ENCODE measurements around the gene SEMA4C.
A peak's percentile ranks its signal among the peaks of the same experiment; 100 is the strongest.

Gene SEMA4C

GRCh38 chr2:96881349-96882195 lies 11.7 kb upstream of the SEMA4C start:
- no peak for DNase-seq (ENCODE audit: low read depth)

GRCh38 chr2:96880891-96881273 lies 11.0 kb upstream of the SEMA4C start:
- DNase-seq (ENCODE audit: low read depth), result no peak

- DNase-seq (ENCODE audit: low read depth), result no peak
Observed at GRCh38 chr2:96879545-96880040, 9.7 kb upstream of the SEMA4C start.

GRCh38 chr2:96878796-96879544 lies 9.1 kb upstream of the SEMA4C start:
- DNase-seq (ENCODE audit: low read depth), result no peak

GRCh38 chr2:96878171-96878570 lies 8.3 kb upstream of the SEMA4C start:
- DNase-seq (ENCODE audit: low read depth), result no peak

GRCh38 chr2:96877631-96878092 lies 7.8 kb upstream of the SEMA4C start:
- no peak for DNase-seq (ENCODE audit: low read depth)

GRCh38 chr2:96877042-96877451 lies 7.2 kb upstream of the SEMA4C start:
- no peak for DNase-seq (ENCODE audit: low read depth)

GRCh38 chr2:96876269-96877041 lies 6.6 kb upstream of the SEMA4C start:
- DNase-seq (ENCODE audit: low read depth), result no peak

- DNase-seq (ENCODE audit: low read depth), result no peak
Observed at GRCh38 chr2:96875498-96876268, 5.8 kb upstream of the SEMA4C start.

- DNase-seq (ENCODE audit: low read depth), result no peak
Observed at GRCh38 chr2:96874198-96874831, 4.4 kb upstream of the SEMA4C start.

- no peak for DNase-seq (ENCODE audit: low read depth)
Observed at GRCh38 chr2:96873651-96874096, 3.8 kb upstream of the SEMA4C start.

GRCh38 chr2:96872591-96873349 lies 2.9 kb upstream of the SEMA4C start:
- no peak for DNase-seq (ENCODE audit: low read depth)

- no peak for DNase-seq (ENCODE audit: low read depth)
Observed at GRCh38 chr2:96870626-96871255, 861 bp upstream of the SEMA4C start.

GRCh38 chr2:96869281-96869821 lies 529 bp downstream of the SEMA4C start:
- DNase-seq (ENCODE audit: low read depth), result peak; percentile 52

GRCh38 chr2:96868555-96869280 lies 1.2 kb downstream of the SEMA4C start:
- DNase-seq (ENCODE audit: low read depth), result peak; percentile 79

GRCh38 chr2:96867756-96868554 lies 1.9 kb downstream of the SEMA4C start:
- DNase-seq (ENCODE audit: low read depth), result no peak

- no peak for DNase-seq (ENCODE audit: low read depth)
Observed at GRCh38 chr2:96866986-96867755, 2.7 kb downstream of the SEMA4C start.

Measured in GM04504 (cell line).